GM18511 (cell line): ENCODE measurements around the gene SCNN1A.
"Not testable (repeated sequence)": the region's sequence is repeated elsewhere in the genome, so short reads cannot be mapped to it uniquely, and the experiment has no call there.

Experiments
- ATAC-seq: cut with Tn5 transposase; IDR thresholded peaks from one replicate; pipeline ENCODE4 v1.9.1; 2021; ENCODE audit warnings: mild to moderate bottlenecking, moderate library complexity; ENCODE audit not compliant: unreplicated experiment

Gene SCNN1A

DNA sequence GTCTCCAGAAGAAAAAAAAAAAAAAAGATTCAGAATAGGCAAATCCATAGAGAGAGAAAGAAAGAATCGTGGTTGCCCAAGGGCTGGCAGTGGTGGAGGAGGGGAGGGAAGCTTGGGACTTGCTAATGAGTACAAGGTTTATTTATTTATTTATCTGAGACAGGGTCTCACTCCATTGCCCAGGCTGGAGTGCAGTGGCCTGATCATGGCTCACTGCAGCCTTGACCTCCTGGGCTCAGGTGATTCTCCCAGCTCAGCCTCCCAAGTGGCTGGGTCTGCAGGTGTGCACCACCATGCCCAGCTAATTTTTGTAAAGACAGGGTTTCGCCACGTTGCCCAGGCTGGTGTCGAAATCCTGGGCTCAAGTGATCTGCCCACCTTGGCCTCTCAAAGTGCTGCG is 23.7 kb downstream of the SCNN1A start:
- ATAC-seq: no peak

GRCh38 chr12:6347367-6348338 is 27.7 kb downstream of the SCNN1A start:
- no peak for ATAC-seq

GRCh38 chr12:6346942-6347341 is 28.4 kb downstream of the SCNN1A start:
- ATAC-seq: no peak

- ATAC-seq: no peak
These were observed 29.0 kb downstream of the SCNN1A start for GRCh38 chr12:6346235-6346832.

GRCh38 chr12:6345319-6346091 is 29.9 kb downstream of the SCNN1A start:
- no peak for ATAC-seq

GRCh38 chr12:6344101-6344660 is 31.2 kb downstream of the SCNN1A start:
- ATAC-seq: not testable (repeated sequence)

DNA sequence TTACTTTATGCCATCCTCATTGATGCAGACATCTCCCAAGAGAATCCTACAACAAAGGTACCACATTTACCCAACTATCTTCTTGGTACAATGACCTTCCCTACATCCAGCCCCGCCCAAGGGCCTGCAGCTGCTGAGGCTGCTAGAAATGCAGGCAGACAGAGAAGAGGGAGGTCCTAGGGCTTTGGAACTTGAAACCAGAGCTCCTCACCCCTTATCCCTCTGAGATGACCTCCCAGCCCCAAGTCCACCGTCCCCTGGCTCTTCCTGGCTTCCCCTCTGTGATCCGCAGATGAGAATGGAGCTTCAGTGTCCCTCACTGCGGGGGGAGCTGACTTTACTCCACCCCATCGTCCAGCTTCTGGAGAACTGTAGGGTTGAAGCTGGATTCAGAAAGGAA is 31.8 kb downstream of the SCNN1A start:
- no peak for ATAC-seq

DNA sequence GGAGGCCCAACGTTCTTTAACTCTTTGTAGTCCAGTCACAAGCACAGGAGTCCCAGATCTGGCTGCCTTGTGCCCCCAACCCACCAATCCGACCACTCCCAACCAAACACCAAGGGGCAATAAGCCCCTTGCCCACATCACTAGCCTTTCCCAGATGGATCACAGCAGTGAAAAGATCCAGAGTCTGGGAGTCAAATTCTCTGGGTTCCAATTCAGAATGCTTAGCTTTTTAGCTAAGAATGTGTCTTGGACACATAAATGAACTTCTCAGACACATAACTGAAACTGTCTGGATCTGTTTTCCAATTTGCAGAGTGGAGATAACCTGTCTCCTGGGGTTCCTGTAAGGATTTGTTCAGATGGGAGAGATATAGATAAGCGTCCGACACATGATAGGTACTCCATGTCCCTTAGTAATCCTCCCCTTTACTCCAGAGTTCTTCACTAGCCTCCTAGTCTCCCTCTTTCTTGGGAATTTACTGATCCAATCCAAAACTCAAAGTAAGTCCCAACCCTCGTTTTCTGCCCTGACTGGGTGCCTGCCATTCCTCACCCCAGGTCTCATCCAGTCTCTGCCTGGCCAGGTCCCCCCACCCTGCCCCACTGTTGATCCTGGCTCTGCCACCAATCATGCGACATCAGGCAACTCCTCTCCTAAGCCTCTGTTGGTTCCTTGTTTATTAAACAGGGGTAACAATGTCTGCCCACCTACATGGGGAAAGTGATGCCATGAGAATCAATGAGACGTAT is 33.0 kb downstream of the SCNN1A start:
- no peak for ATAC-seq

GRCh38 chr12:6341417-6342139 is 33.8 kb downstream of the SCNN1A start, which contains the start of gene TNFRSF1A:
Gene TNFRSF1A (minus strand): TSS chr12:6342076. CDS start chr12:6341814, 262 bp downstream.
- no peak for ATAC-seq

GRCh38 chr12:6340745-6341416 is 34.5 kb downstream of the SCNN1A start:
- no peak for ATAC-seq

DNA sequence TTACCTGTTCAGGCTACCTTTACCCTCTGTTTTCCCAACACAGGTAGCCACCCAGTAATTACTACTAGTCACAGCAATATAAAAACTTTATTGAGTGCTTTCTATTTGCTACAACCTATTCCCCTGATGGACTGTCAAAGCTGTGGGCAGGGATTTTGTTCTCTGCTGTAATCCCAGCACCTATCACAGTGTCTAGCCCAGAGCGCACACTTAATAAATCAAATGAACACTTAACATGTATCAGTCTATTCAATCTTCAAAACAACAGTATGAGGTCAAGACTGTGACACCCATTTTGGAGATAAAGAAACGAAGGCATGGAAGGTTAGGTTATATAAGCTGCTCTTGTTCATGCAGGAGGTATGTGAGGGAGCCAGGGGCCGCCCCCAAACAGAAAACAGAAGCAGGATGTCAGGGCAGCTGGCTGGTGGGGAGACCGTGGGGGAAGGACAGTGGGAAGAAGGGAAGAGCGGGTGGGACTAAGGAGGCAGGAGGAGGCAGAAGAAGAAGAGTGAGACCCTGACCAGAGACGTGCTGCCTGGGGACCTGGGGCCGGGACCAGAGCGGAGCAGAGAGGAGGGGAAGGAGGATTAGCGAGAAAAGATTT is 35.2 kb downstream of the SCNN1A start:
- ATAC-seq: no peak

DNA sequence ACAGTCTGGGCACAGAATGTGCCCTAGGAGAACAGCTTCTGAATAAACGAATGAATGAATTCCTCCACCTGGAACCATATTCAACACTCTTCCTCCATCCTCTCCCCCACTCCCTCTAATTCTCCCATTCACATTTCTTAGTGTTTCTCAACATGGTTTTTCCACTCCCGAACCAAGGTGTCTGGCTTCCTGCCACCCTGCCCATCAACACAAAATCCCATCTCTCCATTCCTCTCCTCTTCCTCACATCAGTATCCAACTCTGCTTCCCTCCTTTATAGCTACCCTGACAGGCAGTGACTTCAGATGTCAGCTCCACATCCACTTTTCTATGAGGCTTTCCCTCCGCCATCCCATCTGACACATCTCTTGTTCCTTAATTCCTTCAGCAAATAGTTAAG is 36.4 kb downstream of the SCNN1A start:
- ATAC-seq: no peak

- ATAC-seq: not testable (repeated sequence)
These were observed 36.8 kb downstream of the SCNN1A start for GRCh38 chr12:6338536-6338935.

DNA sequence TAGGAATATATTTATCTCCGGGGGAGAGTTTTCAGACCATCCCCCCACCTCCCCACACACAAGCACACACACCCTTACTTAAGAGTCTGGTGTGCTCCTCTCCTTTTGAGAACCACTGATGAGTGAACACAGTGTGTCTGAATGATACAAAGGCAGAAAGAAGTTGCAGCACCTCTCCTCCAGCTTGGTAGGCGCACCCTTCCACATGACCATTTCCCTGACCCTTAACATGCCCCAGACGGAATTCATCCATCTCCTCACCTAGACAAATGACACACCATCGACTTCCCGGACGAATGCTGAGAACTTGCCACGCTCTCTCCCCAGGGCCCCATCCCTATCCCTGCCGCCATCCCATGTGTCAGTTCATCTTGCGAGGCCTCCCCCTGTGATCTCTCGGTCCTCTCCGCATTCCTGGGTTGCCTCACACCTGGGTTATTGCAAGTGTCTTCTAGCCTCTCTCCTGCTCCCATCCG is 37.4 kb downstream of the SCNN1A start:
- no peak for ATAC-seq

- ATAC-seq: no peak
These were observed 38.2 kb downstream of the SCNN1A start for GRCh38 chr12:6336889-6337853.

GRCh38 chr12:6336079-6336888 is 39.1 kb downstream of the SCNN1A start:
- ATAC-seq: no peak
